Neuronal stem cell (in vitro differentiated cells): ENCODE measurements around the gene ZNF184.
A peak's percentile ranks its signal among the peaks of the same experiment; 100 is the strongest.

ENCODE experiments used
- DNase-seq: peaks from one replicate; pipeline ENCODE4 v3.0.0-alpha.2; 2013; ENCODE audit warnings: low spot score
- H2AFZ ChIP-seq: one replicate; pipeline ENCODE4 v1.6.1; 2013; ENCODE audit warnings: mild to moderate bottlenecking, low read length, inconsistent platforms
- H2AK5ac ChIP-seq: 2 replicates; pipeline ENCODE4 v1.6.1; 2013; ENCODE audit warnings: low read depth, mild to moderate bottlenecking, inconsistent platforms, low read length, moderate library complexity, mixed read lengths
- H2BK120ac ChIP-seq: 2 replicates; pipeline ENCODE4 v1.6.1; 2013; ENCODE audit warnings: low read depth, mild to moderate bottlenecking, inconsistent platforms, low read length, moderate library complexity, mixed read lengths
- H2BK12ac ChIP-seq: one replicate; pipeline ENCODE4 v1.6.1; 2013; ENCODE audit warnings: low read length, inconsistent platforms
- H2BK15ac ChIP-seq: 2 replicates; pipeline ENCODE4 v1.6.1; 2013; ENCODE audit warnings: mild to moderate bottlenecking, low read length, inconsistent platforms, mixed read lengths
- H2BK5ac ChIP-seq: one replicate; pipeline ENCODE4 v1.6.1; 2013; ENCODE audit warnings: inconsistent platforms, mild to moderate bottlenecking, low read length, moderate library complexity
- H3K14ac ChIP-seq: one replicate; pipeline ENCODE4 v1.6.1; 2013; ENCODE audit warnings: low read length, inconsistent platforms
- H3K18ac ChIP-seq: 2 replicates; pipeline ENCODE4 v1.6.1; 2013; ENCODE audit warnings: low read length, inconsistent platforms
- H3K23ac ChIP-seq: 2 replicates; pipeline ENCODE4 v1.6.1; 2013; ENCODE audit warnings: low read depth, mild to moderate bottlenecking, mixed read lengths, low read length, inconsistent platforms; ENCODE audit not compliant: poor library complexity
- H3K27ac ChIP-seq: replicated peaks from 3 replicates; pipeline ENCODE4 v1.5.1; 2013; ENCODE audit warnings: low read length, inconsistent platforms
- H3K27me3 ChIP-seq, 3 experiments: 2 replicates each; pipeline ENCODE4 v1.6.1; 2013; ENCODE audit warnings: low read length in 3 of 3, mild to moderate bottlenecking in 2 of 3, inconsistent platforms in 1 of 3, low read depth in 1 of 3, mixed read lengths in 1 of 3, moderate library complexity in 1 of 3; ENCODE audit not compliant: control insufficient read depth in 3 of 3, insufficient read depth in 3 of 3
- H3K36me3 ChIP-seq, 2 donors: replicated peaks in 1 of 2; 2 replicates each; pipeline ENCODE4 v1.6.1; 2013; ENCODE audit warnings: low read length in 2 of 2; ENCODE audit not compliant: control insufficient read depth in 2 of 2, insufficient read depth in 2 of 2
- H3K4ac ChIP-seq: 2 replicates; pipeline ENCODE4 v1.6.1; 2013; ENCODE audit warnings: inconsistent platforms, mild to moderate bottlenecking, low read length, moderate library complexity
- H3K4me1 ChIP-seq, 2 donors: 1 replicate in 1 of 2; 2 replicates in 1 of 2; pipeline ENCODE4 v1.6.1; 2013; ENCODE audit warnings: low read length in 2 of 2, low read depth in 1 of 2; ENCODE audit not compliant: control insufficient read depth in 2 of 2, insufficient read depth in 1 of 2
- H3K4me2 ChIP-seq: one replicate; pipeline ENCODE4 v1.6.1; 2013; ENCODE audit warnings: mild to moderate bottlenecking, low read length, inconsistent platforms; ENCODE audit not compliant: insufficient read depth, poor library complexity, severe bottlenecking
- H3K4me3 ChIP-seq, 2 donors: 2 replicates each; pipeline ENCODE4 v1.5.1; 2013; ENCODE audit warnings: low read length in 2 of 2, mild to moderate bottlenecking in 2 of 2, inconsistent platforms in 1 of 2, moderate library complexity in 1 of 2
- H3K79me1 ChIP-seq: one replicate; pipeline ENCODE4 v1.6.1; 2013; ENCODE audit warnings: low read depth, mild to moderate bottlenecking, inconsistent platforms, low read length, moderate library complexity
- H3K9ac ChIP-seq: one replicate; pipeline ENCODE4 v1.6.1; 2013; ENCODE audit warnings: mild to moderate bottlenecking, low read depth, low read length, inconsistent platforms; ENCODE audit not compliant: poor library complexity
- H3K9me3 ChIP-seq, 2 donors: replicated peaks in 1 of 2; 2 replicates each; pipeline versions ENCODE3 to v1.6.1; 2013; ENCODE audit warnings: low read length in 2 of 2, mild to moderate bottlenecking in 2 of 2, inconsistent platforms in 1 of 2, low read depth in 1 of 2, mixed read lengths in 1 of 2, moderate library complexity in 1 of 2; ENCODE audit not compliant: control insufficient read depth in 2 of 2, insufficient read depth in 1 of 2
- H4K8ac ChIP-seq: one replicate; pipeline ENCODE4 v1.6.1; 2013; ENCODE audit warnings: low read depth, mild to moderate bottlenecking, inconsistent platforms, low read length, moderate library complexity
- H4K91ac ChIP-seq: one replicate; pipeline ENCODE4 v1.6.1; 2013; ENCODE audit warnings: low read length, low read depth, mild to moderate bottlenecking, inconsistent platforms; ENCODE audit not compliant: poor library complexity
- WGBS, 2 donors: extraction: QIAGEN DNeasy Blood & Tissue Kit; methylation state at CpG; one replicate each; pipeline ENCODE4 v1.1.7; 2013; ENCODE audit warnings: missing lambda C conversion rate in 2 of 2, mixed read lengths in 1 of 2; ENCODE audit not compliant: insufficient read length in 2 of 2, insufficient replicate concordance in 1 of 2; ENCODE audit errors: extremely low coverage in 2 of 2; 5-methylcytosine and 5-hydroxymethylcytosine counted together

ZNF184 gene

GRCh38 chr6:27414300-27414699 is 58.6 kb downstream of the ZNF184 start:
- Histone ChIP-seq H2BK5ac (no peak overlapping the region), H2AFZ (no peak overlapping the region), H3K4me2 (no peak overlapping the region), H3K4ac (no peak overlapping the region), H3K18ac (no peak overlapping the region), H3K14ac (no peak overlapping the region), H3K9ac (no peak overlapping the region), H2BK15ac (no peak overlapping the region), H3K23ac (no peak overlapping the region), H4K91ac (no peak overlapping the region), H3K27ac (no peak overlapping the region), H3K9me3 (peaks cover 4 to 5% of the 10 kb centered on the region in 2 donors), H3K36me3 (no peaks in the 10 kb centered on the region), H3K27me3 (no peaks in the 10 kb centered on the region), H4K8ac (no peak overlapping the region), H2BK120ac (no peak overlapping the region), H3K4me3 (no peak overlapping the region), H3K4me1 (no peaks in the 10 kb centered on the region), H3K79me1 (no peaks in the 10 kb centered on the region), H2AK5ac (no peak overlapping the region), H2BK12ac (no peak overlapping the region)
- no CpG with 5 or more reads among the region's 4 CpGs for WGBS, 2 donors
- no peak for DNase-seq

- no peak overlapping the region for H2BK15ac ChIP-seq
- H3K27me3 ChIP-seq: no peaks in the 10 kb centered on the region
- no peak overlapping the region for H3K4ac ChIP-seq
- no peak for DNase-seq
- H3K4me1 ChIP-seq: no peaks in the 10 kb centered on the region
- no peak overlapping the region for H3K4me3 ChIP-seq
- H3K36me3 ChIP-seq: no peaks in the 10 kb centered on the region
- H3K23ac ChIP-seq: peak overlapping the region; percentile 17
- H3K14ac ChIP-seq: no peak overlapping the region
- H2BK120ac ChIP-seq: no peak overlapping the region
- H2BK12ac ChIP-seq: no peak overlapping the region
- no peak overlapping the region for H3K27ac ChIP-seq
- H4K8ac ChIP-seq: no peak overlapping the region
- peaks cover 10 to 11% of the 10 kb centered on the region in 2 donors for H3K9me3 ChIP-seq
- H3K4me2 ChIP-seq: no peak overlapping the region
- H3K9ac ChIP-seq: no peak overlapping the region
- no peak overlapping the region for H3K18ac ChIP-seq
- H4K91ac ChIP-seq: no peak overlapping the region
- no peak overlapping the region for H2BK5ac ChIP-seq
- H3K79me1 ChIP-seq: no peaks in the 10 kb centered on the region
- WGBS, 2 donors: no CpG with 5 or more reads among the region's 8 CpGs
- peak overlapping the region; percentile 65 for H2AK5ac ChIP-seq
- H2AFZ ChIP-seq: no peak overlapping the region
These were observed 65.6 kb downstream of the ZNF184 start for GRCh38 chr6:27407153-27407814.

GRCh38 chr6:27406085-27406484 is 66.8 kb downstream of the ZNF184 start:
- Histone ChIP-seq H2AK5ac (no peak overlapping the region), H2BK15ac (no peak overlapping the region), H3K4me1 (no peaks in the 10 kb centered on the region), H2BK120ac (no peak overlapping the region), H3K23ac (no peak overlapping the region), H3K14ac (no peak overlapping the region), H4K91ac (no peak overlapping the region), H2AFZ (no peak overlapping the region), H3K27me3 (no peaks in the 10 kb centered on the region), H3K9ac (no peak overlapping the region), H3K79me1 (no peaks in the 10 kb centered on the region), H3K18ac (no peak overlapping the region), H3K4me3 (peak overlapping the region in 1 of 2 donors; percentile 34), H2BK12ac (no peak overlapping the region), H3K36me3 (peaks cover 1 to 5% of the 10 kb centered on the region in 2 donors), H3K27ac (no peak overlapping the region), H3K4me2 (no peak overlapping the region), H3K4ac (no peak overlapping the region), H4K8ac (peak overlapping the region; percentile 30), H2BK5ac (no peak overlapping the region), H3K9me3 (peaks cover 12 to 23% of the 10 kb centered on the region in 2 donors)
- WGBS, 2 donors: no CpG with 5 or more reads among the region's 3 CpGs
- DNase-seq: no peak

- DNase-seq: no peak
- no peak overlapping the region for H3K4me3 ChIP-seq
- no peak overlapping the region for H3K27ac ChIP-seq
- H2BK5ac ChIP-seq: no peak overlapping the region
- H3K36me3 ChIP-seq: peaks cover 12 to 15% of the 10 kb centered on the region in 2 donors
- 100% methylated on average over 2 of the region's 16 CpGs for WGBS, 2 donors
- no peak overlapping the region for H2BK15ac ChIP-seq
- H3K18ac ChIP-seq: no peak overlapping the region
- no peak overlapping the region for H4K91ac ChIP-seq
- no peak overlapping the region for H2BK120ac ChIP-seq
- no peak overlapping the region for H2AK5ac ChIP-seq
- H3K9me3 ChIP-seq: peaks cover 23 to 48% of the 10 kb centered on the region in 2 donors
- H3K23ac ChIP-seq: no peak overlapping the region
- H3K4me2 ChIP-seq: no peak overlapping the region
- H3K4me1 ChIP-seq: no peaks in the 10 kb centered on the region
- no peak overlapping the region for H4K8ac ChIP-seq
- H3K14ac ChIP-seq: no peak overlapping the region
- no peaks in the 10 kb centered on the region for H3K27me3 ChIP-seq
- no peaks in the 10 kb centered on the region for H3K79me1 ChIP-seq
- H3K4ac ChIP-seq: no peak overlapping the region
- H3K9ac ChIP-seq: no peak overlapping the region
- no peak overlapping the region for H2AFZ ChIP-seq
- H2BK12ac ChIP-seq: no peak overlapping the region
These were observed 71.8 kb downstream of the ZNF184 start for GRCh38 chr6:27400877-27401642.
